Ovary (tissue), 9 donors: ENCODE results near the gene OR3A2. TPM values are rescaled to one million over a fixed set of nuclear protein-coding genes. Genes with fewer than 3 reads are reported as not detected.
"Not testable (repeated sequence)": the region's sequence is repeated elsewhere in the genome, so short reads cannot be mapped to it uniquely, and the experiment has no call there.

Source experiments
- DNase-seq, 5 donors: peaks; one replicate each; pipeline ENCODE4 v3.0.0-alpha.2; 2019 to 2020
- H3K27ac ChIP-seq, 2 donors: fragments of 200-600 bp; one replicate each; pipeline versions ENCODE4 v1.5.1 to v1.8.0; 2019 to 2022
- H3K27me3 ChIP-seq: fragments of 200-600 bp; one replicate; pipeline ENCODE4 v1.8.0; 2022
- H3K36me3 ChIP-seq: fragments of 200-600 bp; sonication (generic); one replicate; pipeline ENCODE4 v1.5.1; 2019
- H3K4me1 ChIP-seq: one replicate; pipeline ENCODE4 v1.8.1; 2013; ENCODE audit warnings: mild to moderate bottlenecking, moderate library complexity; ENCODE audit not compliant: insufficient read depth
- H3K4me3 ChIP-seq: fragments of 200-600 bp; sonication (generic); one replicate; pipeline ENCODE4 v1.5.1; 2017
- H3K9me3 ChIP-seq, 2 donors: fragments of 200-600 bp in 1 of 2; sonication (generic) in 1 of 2; one replicate each; pipeline versions ENCODE4 v1.5.1 to v1.8.1; 2013 to 2019; ENCODE audit warnings: mild to moderate bottlenecking in 1 of 2, moderate library complexity in 1 of 2
- EP300 ChIP-seq: sonication (generic); formaldehyde crosslinking; IDR thresholded peaks from one replicate; pipeline ENCODE4 v1.6.1; 2017; ENCODE audit warnings: antibody characterized with exemption
- POLR2A ChIP-seq: fragments of 450-650 bp; IDR thresholded peaks from one replicate; pipeline ENCODE4 v1.6.1; 2017; ENCODE audit warnings: antibody characterized with exemption, mild to moderate bottlenecking, moderate library complexity
- WGBS, 3 donors: extraction: QIAGEN DNeasy Blood & Tissue Kit in 1 of 3; methylation state at CpG; one replicate each; pipeline versions ENCODE4 v1.1.5 to v1.1.7; 2013 to 2017; 5-methylcytosine and 5-hydroxymethylcytosine counted together
- intact Hi-C, 4 donors: fragments of 100-400 bp; cut with DNase I; formaldehyde crosslinking; loops; one replicate each; pipeline versions ENCODE4 v1.11.0 to v1.15.1; 2022 to 2023
- polyA plus RNA-seq, 2 donors: library from polyadenylated mRNA; stranded (reverse); fragments of 200-250 nt in 1 of 2; fragments of 350-450 nt in 1 of 2; fragmentation: Illumina TruSeq in 1 of 2; extraction: RNeasy Lipid Tissue Mini Kit (QIAGEN cat#74804) in 1 of 2; gene quantifications; one replicate each; pipeline ENCODE4 v1.2.3, GENCODE V29; 2013 to 2014
- small RNA-seq: library from RNA; depleted of rRNA; stranded (forward); fragments of <200 nt; gene quantifications from one replicate; pipeline ENCODE3, GENCODE V24; 2016
- total RNA-seq, 7 donors: library from RNA; depleted of rRNA in 2 of 7; stranded (reverse); fragments of >200 nt in 2 of 7; fragmentation: NEBNext Ultra II Directional in 3 of 7; extraction: Animal tissue kit (Norgen Biotek cat#: 25700) in 3 of 7; gene quantifications; one replicate each; pipeline versions ENCODE4 v1.1.0 to v1.2.4, GENCODE V29; 2016 to 2023
- TF ChIP-seq, protein P1 (sequence below), 3 donors: fragments of 450-650 bp in 2 of 3; fragments of 200-600 bp in 1 of 3; IDR thresholded peaks; one replicate each; pipeline versions ENCODE4 v1.5.1 to v1.8.0; 2016 to 2022; ENCODE audit warnings: antibody characterized with exemption in 3 of 3, mild to moderate bottlenecking in 1 of 3
- donor health status: DM: no; HTN: no; CAD: no; lungs with moderate emphysema.
- donor health status: DM: no; HTN: no; CAD: no.
- donor health status: Bipolar disorder and iron deficiency.
- donor health status: DM: yes; HTN: yes; CAD: no.
- donor health status: DM: no; HTN: no; CAD: no.
- donor health status: DM: yes; HTN: yes; CAD: no.

Gene OR3A2
- total and polyA plus RNA-seq, 9 donors, result 0.33 to 3.0 (median 1.1) TPM; not detected in 3

- intact Hi-C loops, result no loop called here
- Histone ChIP-seq H3K4me3 (no peak overlapping the region), H3K27ac (no peak overlapping the region), H3K9me3 (peaks cover 0 to 3% of the 10 kb centered on the region in 2 donors), H3K4me1 (no peaks in the 10 kb centered on the region), H3K27me3 (no peaks in the 10 kb centered on the region), H3K36me3 (no peaks in the 10 kb centered on the region)
- TF ChIP-seq, protein P1, sequence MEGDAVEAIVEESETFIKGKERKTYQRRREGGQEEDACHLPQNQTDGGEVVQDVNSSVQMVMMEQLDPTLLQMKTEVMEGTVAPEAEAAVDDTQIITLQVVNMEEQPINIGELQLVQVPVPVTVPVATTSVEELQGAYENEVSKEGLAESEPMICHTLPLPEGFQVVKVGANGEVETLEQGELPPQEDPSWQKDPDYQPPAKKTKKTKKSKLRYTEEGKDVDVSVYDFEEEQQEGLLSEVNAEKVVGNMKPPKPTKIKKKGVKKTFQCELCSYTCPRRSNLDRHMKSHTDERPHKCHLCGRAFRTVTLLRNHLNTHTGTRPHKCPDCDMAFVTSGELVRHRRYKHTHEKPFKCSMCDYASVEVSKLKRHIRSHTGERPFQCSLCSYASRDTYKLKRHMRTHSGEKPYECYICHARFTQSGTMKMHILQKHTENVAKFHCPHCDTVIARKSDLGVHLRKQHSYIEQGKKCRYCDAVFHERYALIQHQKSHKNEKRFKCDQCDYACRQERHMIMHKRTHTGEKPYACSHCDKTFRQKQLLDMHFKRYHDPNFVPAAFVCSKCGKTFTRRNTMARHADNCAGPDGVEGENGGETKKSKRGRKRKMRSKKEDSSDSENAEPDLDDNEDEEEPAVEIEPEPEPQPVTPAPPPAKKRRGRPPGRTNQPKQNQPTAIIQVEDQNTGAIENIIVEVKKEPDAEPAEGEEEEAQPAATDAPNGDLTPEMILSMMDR (IDR thresholded peaks at IDR 0.05), result no peak
- TF ChIP-seq POLR2A (no peak), EP300 (no peak)
- no peak for DNase-seq
- WGBS, 3 donors, result 82 to 87% (median 83%) methylated on average over 8 of the region's 8 CpGs
Observed at GRCh38 chr17:3256575-3256974, 129.5 kb downstream of the OR3A2 start.

- H3K27me3 ChIP-seq, intact Hi-C loops, H3K4me3 ChIP-seq, DNase-seq, H3K4me1 ChIP-seq, H3K36me3 ChIP-seq, H3K9me3 ChIP-seq, H3K27ac ChIP-seq: not testable (repeated sequence)
- 89 to 100% (median 93%) methylated on average over 1 of the region's 2 CpGs for WGBS, 3 donors
Observed at GRCh38 chr17:3249013-3249412, 137.1 kb downstream of the OR3A2 start.

DNA sequence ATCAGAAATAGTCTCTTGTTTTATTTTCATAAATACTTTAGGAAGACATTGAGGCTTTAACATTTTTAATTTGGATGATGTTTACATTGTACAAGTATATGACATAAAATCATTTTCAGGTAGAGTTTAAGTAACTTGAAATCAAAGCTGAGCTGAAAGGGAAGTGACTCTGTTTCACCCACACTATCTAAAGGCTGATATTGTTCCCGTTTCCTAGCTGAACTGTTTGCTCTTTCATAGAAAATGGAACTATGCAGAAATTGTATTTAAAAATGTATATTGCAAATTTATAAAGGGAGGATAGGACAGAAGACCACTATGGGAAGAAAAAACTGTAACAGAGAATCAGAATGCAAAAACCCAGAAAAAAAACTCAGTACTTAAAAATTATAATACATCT is 141.3 kb downstream of the OR3A2 start:
- DNase-seq, H3K9me3 ChIP-seq, intact Hi-C loops, H3K27me3 ChIP-seq, H3K27ac ChIP-seq, H3K36me3 ChIP-seq, H3K4me1 ChIP-seq, H3K4me3 ChIP-seq: not testable (repeated sequence)
- 42 to 61% (median 48%) methylated on average over 1 of the region's 1 CpG for WGBS, 3 donors

DNA sequence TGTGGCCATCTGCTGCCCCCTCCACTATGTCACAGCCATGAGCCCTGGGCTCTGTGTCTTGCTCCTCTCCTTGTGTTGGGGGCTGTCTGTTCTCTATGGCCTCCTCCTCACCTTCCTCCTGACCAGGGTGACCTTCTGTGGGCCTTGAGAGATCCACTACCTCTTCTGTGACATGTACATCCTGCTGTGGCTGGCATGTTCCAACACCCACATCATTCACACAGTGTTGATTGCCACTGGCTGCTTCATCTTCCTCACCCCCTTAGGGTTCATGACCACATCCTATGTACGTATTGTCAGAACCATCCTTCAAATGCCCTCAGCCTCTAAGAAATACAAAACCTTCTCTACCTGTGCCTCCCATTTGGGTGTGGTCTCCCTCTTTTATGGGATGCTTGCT is 145.1 kb downstream of the OR3A2 start:
- WGBS, 3 donors, result 73 to 100% (median 94%) methylated on average over 1 of the region's 1 CpG

DNA sequence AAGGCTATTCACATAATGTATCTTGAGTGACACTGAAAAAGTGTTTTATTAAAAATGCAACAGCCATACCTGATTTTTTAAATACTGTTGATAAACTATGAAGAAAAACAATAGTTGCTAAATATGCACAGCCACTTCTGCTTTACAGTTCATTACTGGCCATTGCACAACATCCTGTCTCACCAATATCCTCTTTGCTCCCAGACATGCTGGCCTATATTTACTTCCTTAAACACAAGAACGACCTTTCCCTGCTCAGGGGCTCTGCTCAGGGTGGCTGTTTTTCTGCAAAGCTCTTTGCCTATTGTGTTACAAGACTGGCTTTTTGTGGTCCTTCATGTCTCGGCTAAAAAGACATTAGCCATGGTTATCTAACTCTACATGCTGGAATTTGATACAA is 147.4 kb downstream of the OR3A2 start:
- H3K9me3 ChIP-seq, DNase-seq, H3K36me3 ChIP-seq, H3K4me3 ChIP-seq, intact Hi-C loops, H3K27ac ChIP-seq, H3K27me3 ChIP-seq, H3K4me1 ChIP-seq: not testable (repeated sequence)
- WGBS, 3 donors, result 16 to 54% (median 50%) methylated on average over 1 to 2 of the region's 2 CpGs

More for the DNA sequence above, 145.1 kb downstream of the OR3A2 start:
- H3K4me3 ChIP-seq, intact Hi-C loops, DNase-seq, H3K4me1 ChIP-seq, H3K27ac ChIP-seq, H3K9me3 ChIP-seq, H3K27me3 ChIP-seq, H3K36me3 ChIP-seq: not testable (repeated sequence)

GRCh38 chr17:3232300-3232699 is 153.8 kb downstream of the OR3A2 start:
- H3K36me3 ChIP-seq, H3K4me3 ChIP-seq, H3K4me1 ChIP-seq, H3K27ac ChIP-seq, DNase-seq, H3K9me3 ChIP-seq, intact Hi-C loops, H3K27me3 ChIP-seq: not testable (repeated sequence)
- WGBS, 3 donors, result 78 to 85% (median 84%) methylated on average over 8 of the region's 8 CpGs

Small RNAs within 50 kb of the gene (small RNA-seq; reads per million reads assigned to genes)
- gene OR1AC1P, result not detected

Other genes with a start within 250 kb of the OR3A2 start
- not detected for gene OR1A2, start 188.8 kb downstream of the OR3A2 start, total RNA-seq
- not detected for gene OR1A2, start 188.8 kb downstream of the OR3A2 start, polyA plus RNA-seq
- not detected for gene OR1A1, start 178.6 kb downstream of the OR3A2 start, total RNA-seq
- not detected for gene OR1A1, start 178.6 kb downstream of the OR3A2 start, polyA plus RNA-seq
- under 1 TPM in 3 of 7 donors, not detected in 4; 0.20 to 0.37 (median 0.35) TPM for gene OR3A1, start 87.9 kb downstream of the OR3A2 start, total RNA-seq
- under 1 TPM in 1 of 2 donors, not detected in 1; 0.21 TPM for gene OR3A1, start 87.9 kb downstream of the OR3A2 start, polyA plus RNA-seq
- not detected for gene OR1E1, start 12.1 kb upstream of the OR3A2 start, total RNA-seq
- gene OR1E1, start 12.1 kb upstream of the OR3A2 start, polyA plus RNA-seq, result not detected
- not detected for gene OR3A3, start 25.1 kb upstream of the OR3A2 start, total RNA-seq
- gene OR3A3, start 25.1 kb upstream of the OR3A2 start, polyA plus RNA-seq, result not detected
- gene OR1E2, start 47.5 kb upstream of the OR3A2 start, total RNA-seq, result not detected
- not detected for gene OR1E2, start 47.5 kb upstream of the OR3A2 start, polyA plus RNA-seq
- under 1 TPM in 2 of 7 donors, not detected in 5; 0.40 to 0.89 TPM for gene SPATA22, start 85.5 kb upstream of the OR3A2 start, total RNA-seq
- under 1 TPM in 1 of 2 donors, not detected in 1; 0.30 TPM for gene SPATA22, start 85.5 kb upstream of the OR3A2 start, polyA plus RNA-seq
- gene ASPA, start 89.7 kb upstream of the OR3A2 start, total RNA-seq, result 10 to 100 TPM in 1 of 7 donors, 1 to 10 TPM in 4, under 1 TPM in 2; 0.46 to 10.3 (median 2.9) TPM
- gene ASPA, start 89.7 kb upstream of the OR3A2 start, polyA plus RNA-seq, result 1 to 10 TPM; 1.9 to 7.7 TPM
- gene TRPV3, start 171.5 kb upstream of the OR3A2 start, total RNA-seq, result 1 to 10 TPM in 5 of 7 donors, under 1 TPM in 2; 0.12 to 5.8 (median 2.2) TPM
- 1 to 10 TPM in 1 of 2 donors, under 1 TPM in 1; 0.85 to 1.3 TPM for gene TRPV3, start 171.5 kb upstream of the OR3A2 start, polyA plus RNA-seq
- 10 to 100 TPM in 2 of 7 donors, 1 to 10 TPM in 5; 4.1 to 13.3 (median 6.5) TPM for gene TRPV1, start 223.1 kb upstream of the OR3A2 start, total RNA-seq
- 1 to 10 TPM; 3.4 to 6.7 TPM for gene TRPV1, start 223.1 kb upstream of the OR3A2 start, polyA plus RNA-seq
- gene SHPK, start 249.9 kb upstream of the OR3A2 start, total RNA-seq, result 10 to 100 TPM in 6 of 7 donors, 1 to 10 TPM in 1; 7.9 to 16.6 (median 14.0) TPM
- gene SHPK, start 249.9 kb upstream of the OR3A2 start, polyA plus RNA-seq, result 1 to 10 TPM; 6.6 to 9.1 TPM